ENCODE data around the gene KDM6A.

DNA sequence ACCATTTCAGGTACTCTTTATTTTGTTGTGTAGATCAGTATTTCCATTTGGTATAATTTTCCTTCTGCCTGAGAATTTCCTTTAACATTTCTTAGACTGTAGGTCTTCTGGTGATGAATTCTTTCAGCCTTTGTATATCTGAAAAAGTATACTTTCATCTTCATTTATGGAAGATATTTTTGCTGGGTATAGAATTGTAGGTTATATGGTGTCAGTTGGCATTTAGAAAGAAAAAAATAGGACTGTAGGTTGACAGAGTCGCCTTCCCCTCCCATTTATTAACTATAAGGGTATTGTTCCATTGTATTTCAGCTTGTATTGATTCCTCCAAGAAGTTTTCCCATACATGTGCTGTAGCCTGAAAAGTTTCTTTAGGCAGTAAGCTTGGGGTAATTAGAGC, 71.9 kb downstream of the KDM6A start:
- TF ChIP-seq, protein P1, sequence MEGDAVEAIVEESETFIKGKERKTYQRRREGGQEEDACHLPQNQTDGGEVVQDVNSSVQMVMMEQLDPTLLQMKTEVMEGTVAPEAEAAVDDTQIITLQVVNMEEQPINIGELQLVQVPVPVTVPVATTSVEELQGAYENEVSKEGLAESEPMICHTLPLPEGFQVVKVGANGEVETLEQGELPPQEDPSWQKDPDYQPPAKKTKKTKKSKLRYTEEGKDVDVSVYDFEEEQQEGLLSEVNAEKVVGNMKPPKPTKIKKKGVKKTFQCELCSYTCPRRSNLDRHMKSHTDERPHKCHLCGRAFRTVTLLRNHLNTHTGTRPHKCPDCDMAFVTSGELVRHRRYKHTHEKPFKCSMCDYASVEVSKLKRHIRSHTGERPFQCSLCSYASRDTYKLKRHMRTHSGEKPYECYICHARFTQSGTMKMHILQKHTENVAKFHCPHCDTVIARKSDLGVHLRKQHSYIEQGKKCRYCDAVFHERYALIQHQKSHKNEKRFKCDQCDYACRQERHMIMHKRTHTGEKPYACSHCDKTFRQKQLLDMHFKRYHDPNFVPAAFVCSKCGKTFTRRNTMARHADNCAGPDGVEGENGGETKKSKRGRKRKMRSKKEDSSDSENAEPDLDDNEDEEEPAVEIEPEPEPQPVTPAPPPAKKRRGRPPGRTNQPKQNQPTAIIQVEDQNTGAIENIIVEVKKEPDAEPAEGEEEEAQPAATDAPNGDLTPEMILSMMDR (IDR thresholded peaks at IDR 0.05), result no peak
- TF ChIP-seq POLR2A (IDR thresholded peaks at IDR 0.05), result no peak

All from body of pancreas (tissue), 4 donors.